HCT116 (cell line): Measurements from ENCODE around the gene ASB7. TPM values are rescaled to one million over a fixed set of nuclear protein-coding genes. Genes with fewer than 3 reads are reported as not detected.

ENCODE experiments used
- ATAC-seq: fragments of 200-7000 bp; cut with Tn5 transposase; 2 replicates; pipeline ENCODE4 v1.9.1; 2020; ENCODE audit warnings: mild to moderate bottlenecking, moderate library complexity
- BruUV-seq: library from RNA; stranded (reverse); fragments of 400-500 nt; replicated peaks from 2 replicates; lab custom pipeline; 2021; lab: Mats Ljungman, UMichigan
- CTCF ChIA-PET: fragments of 300-600 bp; sonication (Branson Sonifier 250); formaldehyde crosslinking; loops from one replicate; lab custom pipeline; 2021; ENCODE audit warnings: antibody characterized with exemption; lab: Charles Lee
- POLR2A ChIA-PET: fragments of 300-600, 350-600 bp; sonication (Branson Sonifier 250); formaldehyde crosslinking; loops from one replicate; lab custom pipeline; 2021; ENCODE audit warnings: antibody characterized with exemption; lab: Charles Lee
- RAD21 ChIA-PET, 2 experiments: fragments of 300-600 bp; sonication (Branson Sonifier 250); formaldehyde crosslinking; loops; one replicate each; lab custom pipeline; 2023; ENCODE audit warnings: low total read pairs in 2 of 2; ENCODE audit not compliant: uncharacterized antibody in 2 of 2, unreplicated experiment in 2 of 2, low non-redundant PET in 1 of 2; lab: Charles Lee
- DNase-seq: peaks from one replicate; pipeline ENCODE4 v3.0.0-alpha.2; 2010; ENCODE audit warnings: low read depth, low spot score
- H2AFZ ChIP-seq: fragments of 200-600 bp; shearing (Covaris generic), sonication (generic); 2 replicates; pipeline ENCODE4 v1.6.1; 2017; ENCODE audit warnings: low read depth, mixed run types, mixed read lengths, antibody characterized with exemption, low read length; ENCODE audit not compliant: poor library complexity, severe bottlenecking
- H3K27ac ChIP-seq: 2 replicates; pipeline ENCODE4 v1.5.1; 2012; ENCODE audit warnings: low read depth, low read length
- H3K27me3 ChIP-seq: fragments of 200-600 bp; sonication (generic); 2 replicates; pipeline ENCODE4 v1.6.1; 2016; ENCODE audit warnings: mixed run types, low read length, mixed read lengths; ENCODE audit not compliant: insufficient read depth
- H3K36me3 ChIP-seq, 2 experiments: fragments of 200-500 bp in 1 of 2; fragments of 200-600 bp in 1 of 2; sonication (Bioruptor generic) in 1 of 2; sonication (generic) in 1 of 2; 2 replicates each; pipeline versions ENCODE4 v1.5.1 to v1.6.1; 2014 to 2016; ENCODE audit warnings: low read length in 2 of 2, inconsistent platforms in 1 of 2, mixed read lengths in 1 of 2, mixed run types in 1 of 2; ENCODE audit not compliant: insufficient read depth in 2 of 2, control insufficient read depth in 1 of 2
- H3K4me1 ChIP-seq, 2 experiments: fragments of 200-600 bp in 1 of 2; sonication (generic) in 1 of 2; 2 replicates each; pipeline versions ENCODE4 v1.5.1 to v1.6.1; 2012 to 2017; ENCODE audit warnings: low read length in 2 of 2, inconsistent platforms in 1 of 2, mild to moderate bottlenecking in 1 of 2, mixed read lengths in 1 of 2, mixed run types in 1 of 2, moderate library complexity in 1 of 2; ENCODE audit not compliant: insufficient read depth in 2 of 2, control insufficient read depth in 1 of 2
- H3K4me2 ChIP-seq: fragments of 200-600 bp; sonication (generic); 2 replicates; pipeline ENCODE4 v1.6.1; 2017; ENCODE audit warnings: mixed run types, low read length, mixed read lengths
- H3K4me3 ChIP-seq, 2 experiments: fragments of 200-600 bp in 1 of 2; sonication (generic) in 1 of 2; replicated peaks in 1 of 2; 2 replicates each; pipeline ENCODE4 v1.5.1; 2011 to 2016; ENCODE audit warnings: low read length in 2 of 2, control low read depth in 1 of 2, low read depth in 1 of 2, mild to moderate bottlenecking in 1 of 2, mixed read lengths in 1 of 2, mixed run types in 1 of 2
- H3K79me2 ChIP-seq: fragments of 200-600 bp; sonication (generic); 2 replicates; pipeline ENCODE4 v1.6.1; 2017; ENCODE audit warnings: mild to moderate bottlenecking, mixed run types, low read length, moderate library complexity, mixed read lengths; ENCODE audit not compliant: insufficient read depth
- H3K9ac ChIP-seq: fragments of 200-600 bp; sonication (generic); 2 replicates; pipeline ENCODE4 v1.6.1; 2016; ENCODE audit warnings: low read length, mixed read lengths
- H3K9me2 ChIP-seq: fragments of 200-600 bp; sonication (generic), shearing (Covaris generic); 2 replicates; pipeline ENCODE4 v1.6.1; 2017; ENCODE audit warnings: mixed run types, mild to moderate bottlenecking, moderate library complexity; ENCODE audit not compliant: insufficient read depth
- H3K9me3 ChIP-seq, 2 experiments: fragments of 200-500 bp in 1 of 2; fragments of 200-600 bp in 1 of 2; sonication (Bioruptor generic) in 1 of 2; sonication (generic) in 1 of 2; 2 replicates each; pipeline ENCODE4 v1.6.1; 2014 to 2017; ENCODE audit warnings: low read length in 2 of 2, mixed read lengths in 2 of 2, inconsistent platforms in 1 of 2, low read depth in 1 of 2, mild to moderate bottlenecking in 1 of 2, mixed run types in 1 of 2, moderate library complexity in 1 of 2; ENCODE audit not compliant: control insufficient read depth in 1 of 2, insufficient read depth in 1 of 2
- H4K20me1 ChIP-seq: fragments of 200-600 bp; sonication (generic), shearing (Covaris generic); 2 replicates; pipeline ENCODE4 v1.6.1; 2017; ENCODE audit warnings: mixed run types, mild to moderate bottlenecking, moderate library complexity; ENCODE audit not compliant: insufficient read depth
- CEBPB ChIP-seq: IDR thresholded peaks from 2 replicates; pipeline ENCODE4 v1.6.1; 2012; ENCODE audit warnings: low read depth
- EGR1 ChIP-seq: IDR thresholded peaks from 2 replicates; pipeline ENCODE4 v1.6.1; 2012; ENCODE audit warnings: low read depth
- ELF1 ChIP-seq: IDR thresholded peaks from 2 replicates; pipeline ENCODE4 v1.6.1; 2012; ENCODE audit warnings: low read depth, borderline replicate concordance
- EZH2 ChIP-seq: fragments of 200-600 bp; sonication (generic); IDR thresholded peaks from 2 replicates; pipeline ENCODE4 v1.6.1; 2017; ENCODE audit warnings: antibody characterized with exemption, mixed run types
- EZH2phosphoT487 ChIP-seq: fragments of 200-600 bp; IDR thresholded peaks from 2 replicates; pipeline ENCODE4 v1.6.1; 2018; ENCODE audit warnings: antibody characterized with exemption, borderline replicate concordance
- FOSL1 ChIP-seq: IDR thresholded peaks from 2 replicates; pipeline ENCODE4 v1.6.1; 2012; ENCODE audit warnings: low read depth
- RAD21 ChIP-seq: IDR thresholded peaks from 2 replicates; pipeline ENCODE4 v1.6.1; 2012; ENCODE audit warnings: low read depth, mild to moderate bottlenecking
- SIN3A ChIP-seq: IDR thresholded peaks from 2 replicates; pipeline ENCODE4 v1.6.1; 2012; ENCODE audit warnings: low read depth
- TCF7L2 ChIP-seq: IDR thresholded peaks from 2 replicates; pipeline ENCODE4 v1.7.0; 2011; ENCODE audit warnings: borderline replicate concordance, inconsistent platforms; ENCODE audit not compliant: insufficient read depth, insufficient read length; ENCODE audit errors: extremely low read depth
- ZFX ChIP-seq: fragments of 450-650 bp; IDR thresholded peaks from 2 replicates; pipeline ENCODE4 v1.6.1; 2017
- intact Hi-C: fragments of 100-400 bp; cut with micrococcal nuclease; formaldehyde crosslinking; loops from 2 replicates; pipeline ENCODE4 v1.10.0; 2022
- total RNA-seq: library from RNA; stranded (reverse); gene quantifications from one replicate; pipeline ENCODE4 v1.2.1, GENCODE V29; 2021; ENCODE audit not compliant: unreplicated experiment
- TF ChIP-seq, protein P1 (sequence below), 3 experiments: fragments of 200-600 bp in 1 of 3; sonication (generic) in 1 of 3; IDR thresholded peaks in 2 of 3; conservative IDR thresholded peaks in 1 of 3; 2 replicates each; pipeline ENCODE4 v1.5.1; 2012 to 2017; ENCODE audit warnings: low read depth in 2 of 3, low read length in 2 of 3, antibody characterized with exemption in 1 of 3, borderline replicate concordance in 1 of 3, control low read depth in 1 of 3, mild to moderate bottlenecking in 1 of 3, mixed read lengths in 1 of 3, mixed run types in 1 of 3, moderate library complexity in 1 of 3; ENCODE audit not compliant: insufficient read depth in 1 of 3
- TF ChIP-seq, protein P2 (sequence below): IDR thresholded peaks from 2 replicates; pipeline ENCODE4 v1.6.1; 2012

Gene ASB7
- total RNA-seq, 1 experiment from 2014 or later: 16.6 TPM

- Histone ChIP-seq H3K27ac (no peak overlapping the region), H3K27me3 (no peaks in the 10 kb centered on the region), H2AFZ (no peak overlapping the region), H3K36me3 (peaks cover 5 to 9% of the 10 kb centered on the region in 2 experiments; a peak in 3 of 4 replicates), H3K4me1 (peaks cover 0 to 14% of the 10 kb centered on the region in 2 experiments; a peak in 2 of 4 replicates), H3K9ac (no peak overlapping the region), H3K9me2 (no peaks in the 10 kb centered on the region), H4K20me1 (no peaks in the 10 kb centered on the region), H3K79me2 (peaks cover 34% of the 10 kb centered on the region), H3K4me3 (no peak overlapping the region), H3K4me2 (no peak overlapping the region), H3K9me3 (no peaks in the 10 kb centered on the region)
- intact Hi-C loops: no loop called here
- ChIA-PET POLR2A (no interaction called here), RAD21 (no interaction called here), CTCF (interaction anchor here (1.0 to 1.9 kb wide), 4 partner anchors 18 to 376 kb away, joined by 3 to 12 read pairs (median 6); no protein-coding TSS in a partner anchor)
- BruUV-seq: no TSS peak
- ATAC-seq (no peak), DNase-seq (no peak)
- TF ChIP-seq EZH2phosphoT487 (no peak), EGR1 (no peak), EZH2 (no peak), ZFX (no peak), SIN3A (no peak), TCF7L2 (no peak), RAD21 (no peak), CEBPB (no peak)
- TF ChIP-seq, protein P1, sequence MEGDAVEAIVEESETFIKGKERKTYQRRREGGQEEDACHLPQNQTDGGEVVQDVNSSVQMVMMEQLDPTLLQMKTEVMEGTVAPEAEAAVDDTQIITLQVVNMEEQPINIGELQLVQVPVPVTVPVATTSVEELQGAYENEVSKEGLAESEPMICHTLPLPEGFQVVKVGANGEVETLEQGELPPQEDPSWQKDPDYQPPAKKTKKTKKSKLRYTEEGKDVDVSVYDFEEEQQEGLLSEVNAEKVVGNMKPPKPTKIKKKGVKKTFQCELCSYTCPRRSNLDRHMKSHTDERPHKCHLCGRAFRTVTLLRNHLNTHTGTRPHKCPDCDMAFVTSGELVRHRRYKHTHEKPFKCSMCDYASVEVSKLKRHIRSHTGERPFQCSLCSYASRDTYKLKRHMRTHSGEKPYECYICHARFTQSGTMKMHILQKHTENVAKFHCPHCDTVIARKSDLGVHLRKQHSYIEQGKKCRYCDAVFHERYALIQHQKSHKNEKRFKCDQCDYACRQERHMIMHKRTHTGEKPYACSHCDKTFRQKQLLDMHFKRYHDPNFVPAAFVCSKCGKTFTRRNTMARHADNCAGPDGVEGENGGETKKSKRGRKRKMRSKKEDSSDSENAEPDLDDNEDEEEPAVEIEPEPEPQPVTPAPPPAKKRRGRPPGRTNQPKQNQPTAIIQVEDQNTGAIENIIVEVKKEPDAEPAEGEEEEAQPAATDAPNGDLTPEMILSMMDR (IDR thresholded peaks at IDR 0.05 in 2 of 3, conservative IDR thresholded peaks at IDR 0.05 in 1 of 3; ENCODE audit: borderline replicate concordance in 1 of 3, insufficient read depth in 1 of 3, low read depth in 2 of 3, low read length in 2 of 3): no peak
Observed at GRCh38 chr15:100631831-100632230, 29.4 kb downstream of the ASB7 start.

DNA sequence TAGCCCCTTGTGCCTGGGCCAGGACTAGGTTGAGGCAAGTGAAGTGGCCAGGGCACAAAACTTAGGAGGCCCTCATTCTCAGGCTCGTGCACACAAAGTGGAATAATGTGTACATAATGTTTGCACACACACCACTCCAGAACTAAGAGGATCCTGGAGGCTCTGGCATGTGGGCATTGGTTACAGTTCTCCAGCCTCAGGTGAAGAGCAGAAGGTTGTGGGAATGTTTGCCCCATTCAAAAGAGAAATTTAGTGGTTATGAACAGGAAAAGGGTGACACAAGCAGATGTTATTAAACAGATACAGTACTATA is 31.3 kb downstream of the ASB7 start:
- DNase-seq: no peak
- CTCF ChIA-PET: no interaction called here
- no TSS peak for BruUV-seq
- no peaks in the 10 kb centered on the region for H4K20me1 ChIP-seq
- TF ChIP-seq FOSL1 (no peak), ELF1 (no peak), TCF7L2 (no peak)
- TF ChIP-seq, protein P2, sequence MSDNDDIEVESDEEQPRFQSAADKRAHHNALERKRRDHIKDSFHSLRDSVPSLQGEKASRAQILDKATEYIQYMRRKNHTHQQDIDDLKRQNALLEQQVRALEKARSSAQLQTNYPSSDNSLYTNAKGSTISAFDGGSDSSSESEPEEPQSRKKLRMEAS: no peak
- TF ChIP-seq, protein P1 (IDR thresholded peaks at IDR 0.05 in 2 of 3, conservative IDR thresholded peaks at IDR 0.05 in 1 of 3; ENCODE audit: borderline replicate concordance in 1 of 3, insufficient read depth in 1 of 3, low read depth in 2 of 3, low read length in 2 of 3): no peak
- TF ChIP-seq, all 23 proteins: peak for 0
- Histone ChIP-seq H3K9me2 (no peaks in the 10 kb centered on the region), H3K9ac (no peak overlapping the region), H3K4me1 (peaks cover 0 to 14% of the 10 kb centered on the region in 2 experiments; a peak in 2 of 4 replicates), H3K36me3 (peaks cover 5 to 9% of the 10 kb centered on the region in 2 experiments; a peak in 3 of 4 replicates), H3K4me3 (no peak overlapping the region), H3K79me2 (peaks cover 46% of the 10 kb centered on the region), H3K27me3 (no peaks in the 10 kb centered on the region), H3K4me2 (no peak overlapping the region), H3K27ac (no peak overlapping the region), H2AFZ (no peak overlapping the region), H3K9me3 (no peaks in the 10 kb centered on the region)
- RAD21 ChIA-PET: no interaction called here
- intact Hi-C loops: no loop called here
- POLR2A ChIA-PET: no interaction called here
- ATAC-seq: no peak
